Right ventricle myocardium inferior (tissue), 1 donor: ENCODE measurements around the gene ATP5ME. TPM values are rescaled to one million over a fixed set of nuclear protein-coding genes. Genes with fewer than 3 reads are reported as not detected.

Source experiments
- ATAC-seq: fragments of 200-7000 bp; cut with Tn5 transposase; one replicate; pipeline ENCODE4 v1.9.1; 2020; ENCODE audit warnings: mild to moderate bottlenecking, moderate library complexity
- DNase-seq: peaks from one replicate; pipeline ENCODE4 v3.0.0; 2021; ENCODE audit errors: missing footprints
- intact Hi-C: fragments of 100-400 bp; cut with DNase I; formaldehyde crosslinking; loops from one replicate; pipeline ENCODE4 v1.11.0; 2022
- total RNA-seq: library from RNA; stranded (reverse); fragmentation: NEBNext Ultra II Directional; extraction: Animal tissue kit (Norgen Biotek cat#: 25700); gene quantifications from one replicate; pipeline ENCODE4 v1.2.1, GENCODE V29; 2021
- donor health status: DM: no; HTN: yes; CAD: no; lungs with severe emphysema.

The ATP5ME gene
- total RNA-seq, 1 donor from 2014 or later, result 1,162 TPM

GRCh38 chr4:630656-631055, 43.4 kb downstream of the ATP5ME start:
- intact Hi-C loops, result no loop called here
- ATAC-seq, result no peak
- DNase-seq, result no peak

GRCh38 chr4:629915-630641, 44.0 kb downstream of the ATP5ME start:
- intact Hi-C loops, result no loop called here
- DNase-seq, result no peak
- ATAC-seq, result no peak

DNA sequence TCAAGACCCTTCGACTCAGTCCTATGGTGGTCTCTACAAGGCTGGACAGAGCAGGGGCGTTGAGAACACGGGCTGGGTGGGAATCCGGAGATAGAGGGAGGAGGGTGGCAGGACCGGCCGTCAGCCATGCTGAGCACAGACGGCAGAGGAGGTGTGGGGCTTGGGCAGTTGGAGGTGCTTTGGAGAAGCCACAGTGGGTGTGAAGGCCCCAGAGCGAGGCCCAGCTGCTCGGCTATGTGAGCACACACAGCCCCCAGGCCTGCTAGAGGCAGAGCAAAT, 44.5 kb downstream of the ATP5ME start:
- intact Hi-C loops, result no loop called here
- DNase-seq, result no peak
- ATAC-seq, result no peak

DNA sequence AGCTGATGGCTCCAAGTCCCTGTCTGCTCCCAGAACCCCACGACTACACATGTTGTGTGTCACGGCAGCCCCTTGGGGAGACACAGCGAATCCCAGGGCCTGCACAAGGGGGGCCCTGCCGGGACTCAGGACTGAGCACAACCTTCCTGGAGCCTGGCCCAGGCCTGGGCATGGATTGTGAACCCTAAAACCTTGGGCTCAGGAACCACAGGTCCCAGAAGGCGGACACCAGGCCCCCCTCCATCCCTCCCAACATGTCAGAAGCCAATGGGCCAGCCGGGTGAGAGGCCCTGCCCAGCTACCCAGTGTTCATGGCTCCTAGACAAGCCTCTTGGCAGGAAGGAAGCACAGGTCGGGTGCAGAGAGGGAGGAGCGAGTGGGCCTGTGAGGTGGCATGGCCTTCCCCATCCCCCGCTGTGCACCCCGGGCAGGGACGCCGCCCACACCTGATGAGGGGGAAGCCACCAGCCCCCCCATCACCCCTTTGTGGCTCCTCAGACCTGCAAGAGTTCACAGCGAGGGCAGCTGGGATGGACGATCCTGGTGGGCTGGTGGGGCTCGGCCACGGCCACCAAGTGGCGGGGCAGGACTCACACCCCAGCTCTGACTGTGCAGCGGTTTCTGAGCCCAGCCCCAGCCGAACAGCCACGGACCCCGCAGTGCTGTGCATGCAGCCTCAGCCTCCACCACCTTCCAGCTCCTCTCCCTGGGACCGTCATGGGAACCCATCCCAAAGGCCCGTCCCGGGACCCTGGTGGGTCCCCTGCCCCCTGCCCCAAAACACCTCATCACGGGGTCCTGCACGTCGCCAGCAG, 45.0 kb downstream of the ATP5ME start:
- intact Hi-C loops, result no loop called here
- DNase-seq, result no peak
- no peak for ATAC-seq

DNA sequence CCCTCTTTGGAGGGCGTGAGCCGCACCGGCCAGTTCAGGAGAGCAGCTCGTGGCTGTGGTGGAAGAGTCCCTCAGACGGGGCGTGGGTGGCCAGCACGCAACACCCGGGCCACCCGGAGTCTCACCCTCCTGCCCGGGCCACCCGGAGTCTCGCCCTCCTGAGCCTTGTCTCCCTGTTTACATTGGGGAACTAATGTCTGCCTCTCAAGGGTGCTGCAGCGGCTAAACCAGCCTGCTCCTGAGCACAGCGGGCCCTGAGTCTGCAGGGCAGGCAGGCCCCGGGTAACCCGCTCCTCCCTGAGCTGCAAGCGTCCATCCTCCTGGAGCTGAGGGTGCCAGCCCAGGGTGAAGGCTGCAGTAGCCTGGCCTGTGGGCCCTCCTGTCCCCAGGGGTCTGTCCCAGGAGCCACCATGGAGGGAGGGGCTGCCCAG, 45.8 kb downstream of the ATP5ME start:
- no peak for DNase-seq
- intact Hi-C loops, result no loop called here
- ATAC-seq, result no peak

DNA sequence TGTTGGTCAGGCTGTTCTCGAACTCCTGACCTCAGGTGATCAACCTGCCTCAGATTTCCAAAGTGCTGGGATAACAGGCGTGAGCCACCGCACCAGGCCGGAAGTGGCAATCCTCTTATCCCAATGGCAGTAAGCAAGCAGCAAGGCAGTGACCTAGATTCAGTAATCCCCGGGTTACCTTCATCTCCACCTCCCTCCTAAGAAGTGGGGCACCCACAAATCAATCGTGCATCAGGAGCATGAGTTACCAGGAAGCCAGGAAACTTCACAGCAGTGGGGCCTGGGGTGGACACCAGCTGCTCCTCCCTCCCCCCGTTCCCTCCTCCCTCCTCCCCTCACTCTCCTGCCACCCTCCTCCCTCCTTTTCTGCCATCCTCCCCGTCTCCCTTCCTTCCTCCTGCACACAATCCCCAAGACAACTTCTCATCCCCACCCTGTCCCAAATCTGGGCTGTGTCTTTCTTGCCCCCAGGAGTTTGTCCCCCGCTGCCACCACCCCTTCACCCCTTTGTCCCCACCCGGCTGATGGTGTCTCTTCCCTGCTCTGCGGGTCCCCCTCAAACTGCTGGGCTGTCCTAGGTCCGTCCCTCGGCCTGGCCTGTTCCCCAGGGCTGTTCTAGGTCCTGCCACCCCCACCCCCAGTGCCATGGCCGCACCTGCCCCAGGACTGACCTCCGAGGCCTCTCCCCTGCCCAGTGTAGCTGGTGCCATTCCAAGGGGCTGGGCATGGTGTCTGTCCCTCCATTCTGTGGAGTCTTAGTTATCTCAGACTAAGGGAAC, 46.5 kb downstream of the ATP5ME start:
- intact Hi-C loops, result no loop called here
- no peak for DNase-seq
- no peak for ATAC-seq

DNA sequence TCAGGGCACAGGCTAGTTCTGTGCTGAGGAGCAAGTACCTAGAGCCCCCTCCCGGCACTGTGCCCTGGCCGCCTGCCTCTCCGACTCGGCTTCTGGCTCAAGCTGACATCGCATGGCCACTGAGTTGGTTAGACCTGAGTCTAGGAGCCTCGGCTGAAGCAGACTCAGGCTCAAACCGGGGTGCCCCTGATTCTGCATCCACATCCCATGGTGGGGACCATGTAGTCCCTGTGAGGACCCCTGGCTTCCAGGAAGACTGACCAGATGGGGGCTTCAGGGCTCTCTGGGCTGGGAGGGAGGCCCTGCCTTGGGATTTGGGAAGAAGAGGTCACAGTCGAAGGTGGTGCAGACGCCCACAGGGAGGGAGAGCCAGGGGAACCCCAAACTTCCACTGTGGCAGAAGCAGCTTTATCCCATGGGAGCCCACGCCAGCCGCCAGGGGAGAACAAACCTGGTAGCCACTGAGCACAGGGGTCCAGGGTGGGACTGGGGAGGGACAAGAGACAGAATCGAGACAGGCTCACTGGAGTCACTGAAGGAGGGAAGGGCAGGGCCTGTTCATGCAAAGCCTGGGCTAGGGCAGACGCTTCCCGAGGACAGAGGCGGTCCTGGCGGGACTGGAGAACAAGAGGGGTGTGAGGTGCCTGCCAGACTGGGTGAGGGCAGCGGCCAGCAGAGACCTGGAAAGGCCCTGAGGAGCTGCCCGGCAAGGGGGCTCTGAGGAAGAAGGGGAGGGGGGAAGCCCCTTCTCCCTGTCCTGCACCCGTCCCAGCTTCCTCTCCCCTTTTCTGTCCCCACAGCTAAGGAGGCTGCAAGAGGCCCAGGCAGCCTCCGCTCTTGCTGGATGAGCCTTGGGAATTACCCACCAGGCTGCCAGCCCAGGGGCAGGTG, 47.6 kb downstream of the ATP5ME start:
- intact Hi-C loops, result no loop called here
- ATAC-seq (no peak), DNase-seq (no peak)

- DNase-seq (no peak), ATAC-seq (no peak)
- intact Hi-C loops, result no loop called here
Measured at GRCh38 chr4:625631-626161, 48.4 kb downstream of the ATP5ME start.

DNA sequence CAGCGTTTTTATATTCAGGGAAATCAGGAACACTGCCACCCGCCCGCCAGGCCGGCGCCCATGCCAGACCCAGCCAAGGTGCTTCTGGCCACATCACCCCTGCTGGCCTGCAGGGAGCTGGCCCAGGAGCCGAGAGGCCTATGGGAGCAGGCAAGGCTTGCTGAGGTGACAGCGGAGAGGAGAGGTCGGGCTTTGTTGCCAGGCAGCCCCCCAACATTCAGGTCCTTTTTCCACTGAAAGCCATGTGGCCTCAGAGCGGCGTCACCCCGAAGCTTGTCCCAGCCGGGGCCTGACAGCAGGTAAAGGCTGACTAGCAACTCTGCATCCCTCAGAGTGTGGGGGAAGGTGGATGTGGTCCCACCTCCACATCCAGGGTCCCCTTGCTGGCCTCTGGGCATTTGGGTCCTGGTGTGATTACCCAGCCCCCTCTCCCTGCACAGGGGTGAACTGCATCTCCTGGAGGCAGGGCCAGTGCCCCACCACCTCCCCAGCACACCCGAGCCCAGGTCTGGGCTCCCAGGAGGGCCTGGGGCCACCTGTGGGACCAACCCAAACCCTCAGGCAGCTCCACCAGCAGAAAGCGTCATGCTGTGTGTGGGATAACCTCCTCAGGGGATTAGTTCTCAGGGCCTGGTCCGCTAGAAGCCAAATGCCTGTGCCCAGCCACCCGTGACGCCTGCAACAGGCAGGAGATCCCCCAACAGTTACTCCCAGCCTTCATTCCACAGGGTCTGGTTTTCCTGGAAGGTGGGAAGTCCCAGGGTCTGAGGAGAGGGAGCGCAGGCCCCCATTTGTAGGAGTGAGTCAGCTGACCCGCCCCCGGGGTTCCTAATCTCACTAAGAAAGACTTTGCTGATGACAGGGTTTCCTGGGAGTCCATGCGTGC, 49.1 kb downstream of the ATP5ME start, which contains the start of gene PDE6B:
TSS of gene PDE6B (plus strand) at position 869 of the 886 bp plus-strand sequence. CDS start 54 bp downstream, outside the sequence.
- DNase-seq (no peak), ATAC-seq (no peak)
- intact Hi-C loops, result no loop called here

DNA sequence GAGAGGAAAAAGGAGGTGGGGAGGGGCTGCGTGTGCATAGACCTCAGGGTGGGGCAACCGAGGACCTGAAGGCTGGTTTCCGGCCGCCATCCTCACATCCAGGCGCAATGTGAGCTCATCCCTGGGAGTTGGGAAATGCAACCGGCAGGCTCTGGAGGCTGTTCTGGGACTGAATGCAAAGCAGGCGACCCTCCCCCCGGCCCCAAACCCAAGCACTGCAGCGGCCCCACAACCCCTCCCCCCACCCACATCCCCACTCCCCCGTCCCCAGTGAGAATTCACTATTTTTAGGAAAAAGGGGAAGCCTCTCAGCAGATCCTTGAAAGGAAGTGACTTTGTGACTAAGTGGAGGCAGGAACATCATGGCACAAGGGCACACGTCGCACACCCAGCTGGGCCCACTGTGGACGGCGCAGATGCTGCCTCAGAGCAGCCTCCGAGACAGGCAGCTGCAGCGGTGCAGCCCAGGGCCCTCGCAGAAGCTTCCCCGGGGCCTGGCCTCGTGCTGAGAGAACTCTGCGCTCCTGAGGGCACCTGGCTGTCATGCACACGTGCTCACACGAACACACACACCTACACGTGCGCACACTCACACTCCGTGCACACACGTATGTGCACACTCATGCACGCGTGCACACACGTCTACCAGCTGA, 50.0 kb downstream of the ATP5ME start:
- no peak for DNase-seq
- no peak for ATAC-seq
- intact Hi-C loops, result no loop called here

GRCh38 chr4:622996-623913, 50.8 kb downstream of the ATP5ME start:
- no peak for DNase-seq
- ATAC-seq, result no peak
- intact Hi-C loops, result no loop called here

Other genes starting within 250 kb of the ATP5ME start
- 13.1 TPM for gene ZNF721, start 175.1 kb downstream of the ATP5ME start, total RNA-seq
- gene PIGG, start 175.1 kb downstream of the ATP5ME start, total RNA-seq, result 15.2 TPM
- gene TMEM271, start 98.0 kb downstream of the ATP5ME start, total RNA-seq, result not detected
- gene PDE6B, start 48.7 kb downstream of the ATP5ME start, total RNA-seq, result 1.7 TPM
- gene MYL5, start 266 bp upstream of the ATP5ME start, total RNA-seq, result 3.9 TPM
- gene SLC49A3, start 14.9 kb upstream of the ATP5ME start, total RNA-seq, result 17.3 TPM
- 21.7 TPM for gene PCGF3, start 31.6 kb upstream of the ATP5ME start, total RNA-seq
- gene CPLX1, start 151.9 kb upstream of the ATP5ME start, total RNA-seq, result 3.1 TPM